GM18505 (cell line): ENCODE results near the gene TMEM87B.
A peak's percentile ranks its signal among the peaks of the same experiment; 100 is the strongest.
"Not testable (repeated sequence)": the region's sequence is repeated elsewhere in the genome, so short reads cannot be mapped to it uniquely, and the experiment has no call there.

Experiments used
- ATAC-seq: cut with Tn5 transposase; IDR thresholded peaks from one replicate; pipeline ENCODE4 v1.9.1; 2021; ENCODE audit not compliant: unreplicated experiment
- POLR2A ChIP-seq: IDR thresholded peaks from 4 replicates; pipeline ENCODE4 v1.6.1; 2011; ENCODE audit warnings: borderline replicate concordance; ENCODE audit not compliant: insufficient read depth, insufficient read length; ENCODE audit errors: extremely low read depth

Gene TMEM87B

GRCh38 chr2:112065486-112065885, 10.4 kb downstream of the TMEM87B start:
- ATAC-seq = no peak
- no peak for TF ChIP-seq POLR2A

- no peak for ATAC-seq
- TF ChIP-seq POLR2A = no peak
These were observed 10.9 kb downstream of the TMEM87B start for GRCh38 chr2:112065966-112066365.

- ATAC-seq = not testable (repeated sequence)
These were observed 14.7 kb downstream of the TMEM87B start for GRCh38 chr2:112069794-112070193.

- no peak for ATAC-seq
- no peak for TF ChIP-seq POLR2A
These were observed 18.8 kb downstream of the TMEM87B start for GRCh38 chr2:112073875-112074274.

GRCh38 chr2:112074506-112074905, 19.4 kb downstream of the TMEM87B start:
- TF ChIP-seq POLR2A = no peak
- ATAC-seq = no peak

GRCh38 chr2:112075490-112076260, 20.6 kb downstream of the TMEM87B start:
- ATAC-seq = no peak
- TF ChIP-seq POLR2A = no peak

- no peak for TF ChIP-seq POLR2A
- ATAC-seq = no peak
These were observed 22.7 kb downstream of the TMEM87B start for GRCh38 chr2:112077814-112078213.

- no peak for TF ChIP-seq POLR2A
These were observed 26.2 kb downstream of the TMEM87B start for GRCh38 chr2:112081262-112081661.

GRCh38 chr2:112084689-112085374, 29.8 kb downstream of the TMEM87B start:
- TF ChIP-seq POLR2A = no peak
- no peak for ATAC-seq

More at GRCh38 chr2:112081262-112081661, 26.2 kb downstream of the TMEM87B start:
- no peak for ATAC-seq

- ATAC-seq = no peak
- no peak for TF ChIP-seq POLR2A
These were observed 30.3 kb downstream of the TMEM87B start for GRCh38 chr2:112085375-112085730.

GRCh38 chr2:112085916-112086669, 31.0 kb downstream of the TMEM87B start:
- no peak for ATAC-seq
- TF ChIP-seq POLR2A = no peak

- ATAC-seq = peak; percentile 61
- TF ChIP-seq POLR2A = no peak
These were observed 32.4 kb downstream of the TMEM87B start for GRCh38 chr2:112087346-112088020.

- no peak for ATAC-seq
- TF ChIP-seq POLR2A = no peak
These were observed 34.3 kb downstream of the TMEM87B start for GRCh38 chr2:112089375-112089774.
